AG10803 (cell line): ENCODE measurements around the gene BCAS1.

Experiments
- DNase-seq: peaks from one replicate; pipeline ENCODE4 v3.0.0; 2010; ENCODE audit warnings: low read depth
- H3K4me3 ChIP-seq: 2 replicates; pipeline ENCODE4 v1.5.1; 2011; ENCODE audit warnings: mild to moderate bottlenecking, low read length, control low read depth
- CTCF ChIP-seq: conservative IDR thresholded peaks from 2 replicates; pipeline ENCODE4 v1.5.1; 2011; ENCODE audit warnings: mild to moderate bottlenecking, low read length, control low read depth, inconsistent platforms

BCAS1 gene

GRCh38 chr20:53896647-53897046 is 173.7 kb downstream of the BCAS1 start:
- TF ChIP-seq CTCF = no peak
- DNase-seq = no peak
- no peak overlapping the region for H3K4me3 ChIP-seq

- TF ChIP-seq CTCF = no peak
- no peak for DNase-seq
- no peak overlapping the region for H3K4me3 ChIP-seq
Observed at GRCh38 chr20:53896041-53896440, 174.4 kb downstream of the BCAS1 start.

GRCh38 chr20:53895385-53895755 is 175.0 kb downstream of the BCAS1 start:
- DNase-seq = no peak
- TF ChIP-seq CTCF = no peak
- no peak overlapping the region for H3K4me3 ChIP-seq

- DNase-seq = no peak
- no peak for TF ChIP-seq CTCF
- H3K4me3 ChIP-seq = no peak overlapping the region
Observed at GRCh38 chr20:53894707-53895384, 175.5 kb downstream of the BCAS1 start.
